Urinary bladder (tissue), 4 donors: ENCODE data around the gene TFCP2L1. TPM values are rescaled to one million over a fixed set of nuclear protein-coding genes. Genes with fewer than 3 reads are reported as not detected.
"Not testable (repeated sequence)": the region's sequence is repeated elsewhere in the genome, so short reads cannot be mapped to it uniquely, and the experiment has no call there.

ENCODE experiments used
- DNase-seq: peaks from one replicate; pipeline ENCODE4 v3.0.0-alpha.2; 2015; ENCODE audit errors: extremely low spot score
- H3K27ac ChIP-seq: one replicate; pipeline ENCODE4 v1.5.1; 2013; ENCODE audit warnings: low read depth, mild to moderate bottlenecking, moderate library complexity
- H3K36me3 ChIP-seq: one replicate; pipeline ENCODE4 v1.6.1; 2013; ENCODE audit warnings: mild to moderate bottlenecking, moderate library complexity; ENCODE audit not compliant: insufficient read depth
- H3K4me1 ChIP-seq: one replicate; pipeline ENCODE4 v1.6.1; 2013; ENCODE audit warnings: mild to moderate bottlenecking, moderate library complexity; ENCODE audit not compliant: insufficient read depth
- H3K4me3 ChIP-seq: one replicate; pipeline ENCODE4 v1.5.1; 2013; ENCODE audit warnings: low read depth, low read length
- WGBS: extraction: QIAGEN DNeasy Blood & Tissue Kit; methylation state at CpG from one replicate; pipeline ENCODE4 v1.1.7; 2013; 5-methylcytosine and 5-hydroxymethylcytosine counted together
- polyA plus RNA-seq: library from polyadenylated mRNA; stranded (reverse); fragments of 200-250 nt; gene quantifications from one replicate; pipeline ENCODE4 v1.2.3, GENCODE V29; 2013
- total RNA-seq: library from RNA; depleted of rRNA; stranded (reverse); fragments of >200 nt; gene quantifications from one replicate; pipeline ENCODE4 v1.2.3, GENCODE V29; 2014
- donor health status: healthy with polysubstance abuse.
- donor health status: healthy.

The TFCP2L1 gene
- total and polyA plus RNA-seq, 2 donors, result 0.41 to 1.2 TPM

DNA sequence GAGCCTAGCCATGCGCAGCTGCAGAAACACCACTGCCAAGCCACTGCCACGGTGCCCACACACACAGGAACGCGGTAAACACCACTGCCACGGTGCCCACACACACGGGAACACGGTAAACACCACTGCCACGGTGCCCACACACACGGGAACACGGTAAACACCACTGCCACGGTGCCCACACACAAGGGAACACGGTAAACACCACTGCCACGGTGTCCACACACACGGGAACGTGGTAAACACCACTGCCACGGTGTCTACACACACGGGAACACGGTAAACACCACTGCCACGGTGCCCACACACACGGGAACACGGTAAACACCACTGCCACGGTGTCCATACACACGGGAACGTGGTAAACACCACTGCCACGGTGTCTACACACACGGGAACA is 59.3 kb downstream of the TFCP2L1 start:
- not testable (repeated sequence) for DNase-seq, H3K36me3 ChIP-seq, H3K4me1 ChIP-seq, H3K27ac ChIP-seq, H3K4me3 ChIP-seq
- WGBS, result 93% methylated on average over 26 of the region's 26 CpGs

DNA sequence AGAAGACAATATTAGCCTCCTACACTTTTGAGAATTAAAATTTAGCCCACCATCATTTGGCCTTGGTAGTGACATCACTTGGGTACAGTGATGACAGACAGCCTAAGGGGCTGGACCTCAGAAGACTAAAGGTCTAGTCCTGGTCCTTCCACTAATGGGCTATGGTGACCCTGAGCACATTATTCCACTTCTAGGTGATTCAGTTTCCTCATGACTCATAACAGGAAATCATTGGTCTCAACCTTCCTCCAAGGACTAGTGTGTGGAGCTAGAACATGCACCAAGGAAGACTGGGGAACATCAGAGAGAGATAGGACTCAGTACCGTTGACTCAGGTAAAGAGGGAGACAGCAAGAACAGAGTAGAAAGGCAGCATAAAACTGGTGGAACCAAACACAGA is 64.0 kb downstream of the TFCP2L1 start:
- no peak overlapping the region for H3K4me3 ChIP-seq
- H3K27ac ChIP-seq, result no peak overlapping the region
- H3K36me3 ChIP-seq, result no peaks in the 10 kb centered on the region
- WGBS, result 84% methylated on average over 1 of the region's 1 CpG
- no peaks in the 10 kb centered on the region for H3K4me1 ChIP-seq
- no peak for DNase-seq

DNA sequence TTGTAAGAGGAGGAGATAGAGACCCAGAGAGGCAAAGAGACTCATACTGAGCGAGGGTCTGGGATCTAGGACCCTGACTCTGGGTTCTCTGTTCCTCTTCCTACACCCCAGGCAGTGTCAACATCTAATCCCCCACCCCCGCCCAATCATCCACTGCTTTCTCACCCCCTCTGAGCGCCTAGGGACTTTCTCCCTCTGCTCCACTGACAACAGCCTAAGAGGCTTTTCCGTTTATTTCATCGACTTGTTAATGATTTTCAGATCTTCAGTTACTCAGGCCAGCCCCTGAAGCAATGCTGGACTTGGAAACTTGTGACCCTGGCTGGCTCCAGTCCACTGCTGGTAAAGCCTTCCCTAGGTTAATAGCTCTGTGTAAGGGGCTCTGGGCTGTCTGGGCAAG is 65.1 kb downstream of the TFCP2L1 start:
- no peaks in the 10 kb centered on the region for H3K4me1 ChIP-seq
- no peak overlapping the region for H3K4me3 ChIP-seq
- DNase-seq, result no peak
- H3K27ac ChIP-seq, result no peak overlapping the region
- H3K36me3 ChIP-seq, result no peaks in the 10 kb centered on the region
- 78% methylated on average over 5 of the region's 5 CpGs for WGBS

- no peaks in the 10 kb centered on the region for H3K36me3 ChIP-seq
- 80% methylated on average over 8 of the region's 8 CpGs for WGBS
- H3K27ac ChIP-seq, result no peak overlapping the region
- no peaks in the 10 kb centered on the region for H3K4me1 ChIP-seq
- DNase-seq, result no peak
- no peak overlapping the region for H3K4me3 ChIP-seq
These were observed 66.5 kb downstream of the TFCP2L1 start for GRCh38 chr2:121218386-121218938.

- no peaks in the 10 kb centered on the region for H3K36me3 ChIP-seq
- H3K4me1 ChIP-seq, result no peaks in the 10 kb centered on the region
- no peak for DNase-seq
- no peak overlapping the region for H3K27ac ChIP-seq
- 76% methylated on average over 10 of the region's 10 CpGs for WGBS
- no peak overlapping the region for H3K4me3 ChIP-seq
These were observed 67.4 kb downstream of the TFCP2L1 start for GRCh38 chr2:121217627-121218026.

DNA sequence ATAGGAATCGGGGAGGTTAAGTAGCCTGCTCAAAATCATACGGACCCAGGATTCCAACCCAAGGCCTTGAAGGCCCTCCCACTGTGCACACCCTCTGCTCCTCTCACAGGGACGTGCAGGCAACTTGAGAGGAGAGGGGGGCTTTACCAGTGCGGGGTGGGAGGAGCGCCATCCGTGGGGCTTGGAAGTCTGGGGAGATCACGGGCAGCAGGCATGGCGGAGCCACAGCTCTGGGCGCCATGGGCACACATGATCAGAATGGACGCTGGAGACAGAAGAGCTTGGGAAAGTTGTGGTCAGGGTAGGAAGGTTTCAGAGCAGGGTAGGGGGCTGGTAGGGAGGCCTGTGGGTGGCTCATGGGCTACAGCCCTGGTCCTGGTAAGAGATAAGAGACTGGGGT is 70.7 kb downstream of the TFCP2L1 start:
- 88% methylated on average over 10 of the region's 10 CpGs for WGBS
- DNase-seq, result no peak
- no peak overlapping the region for H3K4me3 ChIP-seq

DNA sequence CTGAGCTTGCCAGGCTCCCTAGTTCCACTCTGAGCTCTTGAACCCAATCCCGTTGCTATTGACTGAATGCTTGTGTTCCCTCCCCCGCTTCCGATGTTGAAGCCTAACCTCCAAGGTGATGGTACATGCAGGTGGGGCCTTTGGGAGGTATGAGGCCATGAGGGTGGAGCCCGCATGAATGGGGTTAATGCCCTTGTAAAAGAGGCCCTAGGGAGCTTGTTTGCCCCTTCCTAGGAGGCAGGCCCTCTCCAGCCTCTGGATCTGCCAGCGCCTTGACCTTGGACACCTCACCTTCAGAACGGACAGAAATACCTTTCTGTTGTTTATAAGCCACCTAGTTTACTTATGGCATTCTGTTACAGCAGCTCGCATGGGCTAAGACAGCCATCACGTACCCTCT is 71.6 kb downstream of the TFCP2L1 start:
- WGBS, result 90% methylated on average over 8 of the region's 8 CpGs
- Histone ChIP-seq H3K4me3 (no peak overlapping the region), H3K4me1 (no peaks in the 10 kb centered on the region), H3K36me3 (no peaks in the 10 kb centered on the region), H3K27ac (no peak overlapping the region)
- DNase-seq, result no peak

More for the DNA sequence above, 70.7 kb downstream of the TFCP2L1 start:
- H3K36me3 ChIP-seq, result no peaks in the 10 kb centered on the region
- H3K4me1 ChIP-seq, result no peaks in the 10 kb centered on the region
- no peak overlapping the region for H3K27ac ChIP-seq

GRCh38 chr2:121212661-121213325 is 72.2 kb downstream of the TFCP2L1 start:
- 73% methylated on average over 33 of the region's 33 CpGs for WGBS
- H3K36me3 ChIP-seq, result no peaks in the 10 kb centered on the region

GRCh38 chr2:121211689-121212151 is 73.3 kb downstream of the TFCP2L1 start:
- H3K27ac ChIP-seq, result no peak overlapping the region
- H3K4me3 ChIP-seq, result no peak overlapping the region
- 90% methylated on average over 8 of the region's 8 CpGs for WGBS
- H3K36me3 ChIP-seq, result no peaks in the 10 kb centered on the region
- DNase-seq, result no peak
- H3K4me1 ChIP-seq, result no peaks in the 10 kb centered on the region

More at GRCh38 chr2:121212661-121213325, 72.2 kb downstream of the TFCP2L1 start:
- H3K4me3 ChIP-seq, result no peak overlapping the region
- no peak overlapping the region for H3K27ac ChIP-seq
- no peak for DNase-seq
- H3K4me1 ChIP-seq, result no peaks in the 10 kb centered on the region

GRCh38 chr2:121211251-121211650 is 73.8 kb downstream of the TFCP2L1 start:
- Histone ChIP-seq H3K4me3 (no peak overlapping the region), H3K27ac (no peak overlapping the region), H3K36me3 (no peaks in the 10 kb centered on the region), H3K4me1 (no peaks in the 10 kb centered on the region)
- WGBS, result 78% methylated on average over 5 of the region's 5 CpGs
- no peak for DNase-seq

GRCh38 chr2:121210691-121211090 is 74.3 kb downstream of the TFCP2L1 start:
- 73% methylated on average over 8 of the region's 8 CpGs for WGBS
- Histone ChIP-seq H3K4me3 (no peak overlapping the region), H3K27ac (no peak overlapping the region), H3K4me1 (no peaks in the 10 kb centered on the region), H3K36me3 (no peaks in the 10 kb centered on the region)
- DNase-seq, result no peak

GRCh38 chr2:121209014-121209610 is 75.9 kb downstream of the TFCP2L1 start:
- no peak for DNase-seq
- Histone ChIP-seq H3K36me3 (no peaks in the 10 kb centered on the region), H3K4me1 (no peaks in the 10 kb centered on the region), H3K4me3 (no peak overlapping the region), H3K27ac (no peak overlapping the region)
- WGBS, result 78% methylated on average over 13 of the region's 13 CpGs

- no peak for DNase-seq
- no peak overlapping the region for H3K4me3 ChIP-seq
- 85% methylated on average over 5 of the region's 5 CpGs for whole genome bisulfite sequencing
- H3K27ac ChIP-seq, result no peak overlapping the region
- no peaks in the 10 kb centered on the region for H3K4me1 ChIP-seq
- no peaks in the 10 kb centered on the region for H3K36me3 ChIP-seq
These were observed 77.5 kb downstream of the TFCP2L1 start for GRCh38 chr2:121207494-121207893.

- no peaks in the 10 kb centered on the region for H3K36me3 ChIP-seq
- no peak overlapping the region for H3K4me3 ChIP-seq
- H3K27ac ChIP-seq, result no peak overlapping the region
- no peaks in the 10 kb centered on the region for H3K4me1 ChIP-seq
- DNase-seq, result no peak
- WGBS, result 75% methylated on average over 10 of the region's 10 CpGs
These were observed 79.6 kb downstream of the TFCP2L1 start for GRCh38 chr2:121205321-121205942.
